ENCODE measurements around the gene ATP1A3.

DNA sequence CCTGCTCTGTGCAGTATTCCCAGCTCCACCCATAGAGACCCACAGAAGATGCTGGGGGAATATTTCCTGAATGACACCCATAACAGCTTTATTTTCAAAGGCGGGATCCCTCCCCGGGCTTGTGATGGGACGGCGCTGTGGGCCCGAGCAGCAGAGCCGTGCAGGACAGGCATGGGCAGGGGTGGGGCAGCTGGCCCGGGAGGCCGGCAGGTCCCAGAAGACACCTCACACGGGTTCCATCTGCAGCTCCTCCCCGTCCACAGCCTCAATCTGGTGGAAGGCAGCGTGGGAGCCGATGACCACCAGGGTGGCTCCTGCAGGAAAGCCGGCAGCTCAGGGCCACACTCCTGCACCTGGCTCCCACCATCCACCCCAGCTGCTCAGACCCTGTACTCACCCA lies 37.4 kb downstream of the ATP1A3 start:
- TF ChIP-seq, protein P1, sequence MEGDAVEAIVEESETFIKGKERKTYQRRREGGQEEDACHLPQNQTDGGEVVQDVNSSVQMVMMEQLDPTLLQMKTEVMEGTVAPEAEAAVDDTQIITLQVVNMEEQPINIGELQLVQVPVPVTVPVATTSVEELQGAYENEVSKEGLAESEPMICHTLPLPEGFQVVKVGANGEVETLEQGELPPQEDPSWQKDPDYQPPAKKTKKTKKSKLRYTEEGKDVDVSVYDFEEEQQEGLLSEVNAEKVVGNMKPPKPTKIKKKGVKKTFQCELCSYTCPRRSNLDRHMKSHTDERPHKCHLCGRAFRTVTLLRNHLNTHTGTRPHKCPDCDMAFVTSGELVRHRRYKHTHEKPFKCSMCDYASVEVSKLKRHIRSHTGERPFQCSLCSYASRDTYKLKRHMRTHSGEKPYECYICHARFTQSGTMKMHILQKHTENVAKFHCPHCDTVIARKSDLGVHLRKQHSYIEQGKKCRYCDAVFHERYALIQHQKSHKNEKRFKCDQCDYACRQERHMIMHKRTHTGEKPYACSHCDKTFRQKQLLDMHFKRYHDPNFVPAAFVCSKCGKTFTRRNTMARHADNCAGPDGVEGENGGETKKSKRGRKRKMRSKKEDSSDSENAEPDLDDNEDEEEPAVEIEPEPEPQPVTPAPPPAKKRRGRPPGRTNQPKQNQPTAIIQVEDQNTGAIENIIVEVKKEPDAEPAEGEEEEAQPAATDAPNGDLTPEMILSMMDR (IDR thresholded peaks at IDR 0.05): no peak
- TF ChIP-seq POLR2A (IDR thresholded peaks at IDR 0.05): no peak
